HepG2 (cell line): ENCODE measurements around the gene ZNF786. TPM values are rescaled to one million over a fixed set of nuclear protein-coding genes. Genes with fewer than 3 reads are reported as not detected.

Source experiments
- ATAD3A ChIP-seq: sonication (generic); formaldehyde crosslinking; IDR thresholded peaks from 2 replicates; pipeline ENCODE4 v1.4.0; 2020; ENCODE audit warnings: missing genetic modification reagents
- FIP1L1 ChIP-seq: fragments of 200-400 bp; formaldehyde crosslinking; IDR thresholded peaks from 2 replicates; pipeline ENCODE4 v1.6.1; 2018; ENCODE audit warnings: low read depth, mild to moderate bottlenecking, low read length, moderate library complexity, borderline replicate concordance; ENCODE audit not compliant: insufficient read depth
- HNF1B ChIP-seq: sonication (generic); formaldehyde crosslinking; IDR thresholded peaks from 2 replicates; pipeline ENCODE4 v1.5.1; 2020; ENCODE audit warnings: mild to moderate bottlenecking, moderate library complexity, missing genetic modification reagents
- SMAD3 ChIP-seq: sonication (generic); formaldehyde crosslinking; IDR thresholded peaks from 2 replicates; pipeline ENCODE4 v1.4.0; 2020; ENCODE audit warnings: missing genetic modification reagents
- SRY ChIP-seq: sonication (generic); formaldehyde crosslinking; IDR thresholded peaks from 2 replicates; pipeline ENCODE4 v1.8.0; 2022; ENCODE audit warnings: mild to moderate bottlenecking, missing genetic modification reagents
- ZMYM3 ChIP-seq: sonication (generic); formaldehyde crosslinking; IDR thresholded peaks from 2 replicates; pipeline ENCODE4 v1.5.1; 2020; ENCODE audit warnings: mild to moderate bottlenecking, missing genetic modification reagents
- ZNF264 ChIP-seq: sonication (generic); formaldehyde crosslinking; IDR thresholded peaks from 2 replicates; pipeline ENCODE4 v1.4.0; 2020; ENCODE audit warnings: missing genetic modification reagents
- ZNF33B ChIP-seq: sonication (generic); formaldehyde crosslinking; IDR thresholded peaks from 2 replicates; pipeline ENCODE4 v1.5.1; 2020; ENCODE audit warnings: mild to moderate bottlenecking, missing genetic modification reagents
- ZNF354B ChIP-seq: sonication (generic); formaldehyde crosslinking; IDR thresholded peaks from 2 replicates; pipeline ENCODE4 v1.8.0; 2022; ENCODE audit warnings: mild to moderate bottlenecking, missing genetic modification reagents
- ZNF503 ChIP-seq: sonication (generic); formaldehyde crosslinking; IDR thresholded peaks from 2 replicates; pipeline ENCODE4 v1.4.0; 2020; ENCODE audit warnings: missing genetic modification reagents
- ZNF709 ChIP-seq: sonication (generic); formaldehyde crosslinking; IDR thresholded peaks from 2 replicates; pipeline ENCODE4 v1.5.0; 2020; ENCODE audit warnings: mild to moderate bottlenecking, missing genetic modification reagents
- polyA plus RNA-seq, 8 experiments: library from polyadenylated mRNA; depleted of rRNA in 3 of 8; stranded (reverse) in 7 of 8; unstranded in 1 of 8; fragments of >200 nt; fragmentation: Illumina TruSeq in 4 of 8; extraction: Trizol in 4 of 8; gene quantifications; 2 replicates each; pipeline versions ENCODE4 v1.2.1 to v1.2.3, GENCODE V29; 2011 to 2016; ENCODE audit warnings: low read depth in 4 of 8, missing spikeins in 1 of 8, mixed read lengths in 1 of 8; ENCODE audit not compliant: insufficient read depth in 1 of 8
- total RNA-seq, 5 experiments: library from RNA; depleted of rRNA; stranded (reverse); fragments of >200 nt; fragmentation: Illumina TruSeq; extraction: Trizol; gene quantifications; 2 replicates each; pipeline ENCODE4 v1.2.3, GENCODE V29; 2016; ENCODE audit warnings: low read depth in 1 of 5
- TF ChIP-seq, protein P1 (sequence below): IDR thresholded peaks from 2 replicates; pipeline ENCODE4 v1.6.1; 2016; ENCODE audit warnings: missing compliant biosample characterization, missing genetic modification reagents, borderline replicate concordance
- TF ChIP-seq, protein P2 (sequence below): IDR thresholded peaks from 2 replicates; pipeline ENCODE4 v1.6.1; 2016; ENCODE audit warnings: control low read depth
- TF ChIP-seq, protein P3 (sequence below): sonication (generic); formaldehyde crosslinking; IDR thresholded peaks from 2 replicates; pipeline ENCODE4 v1.4.0; 2020; ENCODE audit warnings: missing genetic modification reagents
- TF ChIP-seq, protein P4 (sequence below): sonication (generic); formaldehyde crosslinking; IDR thresholded peaks from 2 replicates; pipeline ENCODE4 v1.4.0; 2020; ENCODE audit warnings: missing genetic modification reagents

Gene ZNF786
- total and polyA plus RNA-seq, 2 of the 13 experiments (the other 11 are each of a cell fraction or from before 2014, with no cell fraction given) = 2.0 to 4.0 TPM

DNA sequence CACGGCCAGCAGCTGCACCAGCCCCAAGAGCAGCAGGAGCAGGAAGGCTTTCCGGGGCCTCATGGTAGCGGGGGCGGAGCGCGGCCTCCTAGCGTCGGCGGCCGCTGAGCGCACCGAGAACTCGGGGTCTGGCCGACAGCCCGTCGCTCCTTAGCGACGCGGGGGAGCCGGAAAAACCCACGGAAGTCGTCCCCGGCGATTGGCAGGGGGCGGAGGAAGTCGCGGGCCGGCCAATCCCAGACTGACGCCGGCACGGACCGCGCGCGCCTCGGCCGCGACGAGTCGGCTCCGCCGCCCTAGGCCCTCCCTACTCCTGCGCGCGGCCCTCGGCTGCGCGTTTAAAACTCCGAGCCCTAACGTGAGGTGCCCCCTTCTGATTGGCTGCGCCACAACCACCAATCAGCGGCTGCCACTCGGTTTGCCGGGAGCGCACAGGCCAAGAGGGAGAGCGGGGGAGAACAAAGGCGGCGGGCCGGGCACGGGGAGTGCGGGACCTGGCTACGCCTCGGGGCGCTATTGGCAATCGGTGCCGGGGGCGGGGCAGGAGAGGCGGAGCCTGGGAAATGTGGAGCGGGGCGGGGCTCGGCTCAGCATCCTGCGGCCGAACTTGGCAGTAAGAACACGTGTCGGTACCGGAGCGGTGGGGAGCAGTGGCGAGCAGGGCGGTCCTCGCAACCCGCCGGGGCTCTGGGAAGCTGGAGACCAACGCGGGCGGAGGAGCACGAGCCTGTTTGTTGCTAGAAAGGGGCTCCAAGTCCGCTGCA lies 62.0 kb downstream of the ZNF786 start, which contains the start of gene PDIA4 (continued):
- TF ChIP-seq SRY (peak; percentile 14; the same call in 1 of the 2 replicates), SMAD3 (CRISPR knock-in tag) (no peak), ZNF264 (peak; percentile 27; the same call in 1 of the 2 replicates), ATAD3A (CRISPR knock-in tag) (no peak), FIP1L1 (no peak), ZNF503 (no peak), HNF1B (CRISPR knock-in tag) (peak; percentile 74), ZNF33B (peak; percentile 7; the same call in 1 of the 2 replicates), ZNF709 (no peak), ZNF354B (CRISPR knock-in tag) (no peak), ZMYM3 (CRISPR knock-in tag) (no peak)
- TF ChIP-seq, protein P1, sequence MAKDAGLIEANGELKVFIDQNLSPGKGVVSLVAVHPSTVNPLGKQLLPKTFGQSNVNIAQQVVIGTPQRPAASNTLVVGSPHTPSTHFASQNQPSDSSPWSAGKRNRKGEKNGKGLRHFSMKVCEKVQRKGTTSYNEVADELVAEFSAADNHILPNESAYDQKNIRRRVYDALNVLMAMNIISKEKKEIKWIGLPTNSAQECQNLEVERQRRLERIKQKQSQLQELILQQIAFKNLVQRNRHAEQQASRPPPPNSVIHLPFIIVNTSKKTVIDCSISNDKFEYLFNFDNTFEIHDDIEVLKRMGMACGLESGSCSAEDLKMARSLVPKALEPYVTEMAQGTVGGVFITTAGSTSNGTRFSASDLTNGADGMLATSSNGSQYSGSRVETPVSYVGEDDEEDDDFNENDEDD (CRISPR knock-in tag) = peak; percentile 91; the same call in 1 of the 2 replicates
- TF ChIP-seq, protein P2, sequence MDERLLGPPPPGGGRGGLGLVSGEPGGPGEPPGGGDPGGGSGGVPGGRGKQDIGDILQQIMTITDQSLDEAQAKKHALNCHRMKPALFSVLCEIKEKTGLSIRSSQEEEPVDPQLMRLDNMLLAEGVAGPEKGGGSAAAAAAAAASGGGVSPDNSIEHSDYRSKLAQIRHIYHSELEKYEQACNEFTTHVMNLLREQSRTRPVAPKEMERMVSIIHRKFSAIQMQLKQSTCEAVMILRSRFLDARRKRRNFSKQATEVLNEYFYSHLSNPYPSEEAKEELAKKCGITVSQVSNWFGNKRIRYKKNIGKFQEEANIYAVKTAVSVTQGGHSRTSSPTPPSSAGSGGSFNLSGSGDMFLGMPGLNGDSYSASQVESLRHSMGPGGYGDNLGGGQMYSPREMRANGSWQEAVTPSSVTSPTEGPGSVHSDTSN = peak; percentile 62
- TF ChIP-seq, protein P3, sequence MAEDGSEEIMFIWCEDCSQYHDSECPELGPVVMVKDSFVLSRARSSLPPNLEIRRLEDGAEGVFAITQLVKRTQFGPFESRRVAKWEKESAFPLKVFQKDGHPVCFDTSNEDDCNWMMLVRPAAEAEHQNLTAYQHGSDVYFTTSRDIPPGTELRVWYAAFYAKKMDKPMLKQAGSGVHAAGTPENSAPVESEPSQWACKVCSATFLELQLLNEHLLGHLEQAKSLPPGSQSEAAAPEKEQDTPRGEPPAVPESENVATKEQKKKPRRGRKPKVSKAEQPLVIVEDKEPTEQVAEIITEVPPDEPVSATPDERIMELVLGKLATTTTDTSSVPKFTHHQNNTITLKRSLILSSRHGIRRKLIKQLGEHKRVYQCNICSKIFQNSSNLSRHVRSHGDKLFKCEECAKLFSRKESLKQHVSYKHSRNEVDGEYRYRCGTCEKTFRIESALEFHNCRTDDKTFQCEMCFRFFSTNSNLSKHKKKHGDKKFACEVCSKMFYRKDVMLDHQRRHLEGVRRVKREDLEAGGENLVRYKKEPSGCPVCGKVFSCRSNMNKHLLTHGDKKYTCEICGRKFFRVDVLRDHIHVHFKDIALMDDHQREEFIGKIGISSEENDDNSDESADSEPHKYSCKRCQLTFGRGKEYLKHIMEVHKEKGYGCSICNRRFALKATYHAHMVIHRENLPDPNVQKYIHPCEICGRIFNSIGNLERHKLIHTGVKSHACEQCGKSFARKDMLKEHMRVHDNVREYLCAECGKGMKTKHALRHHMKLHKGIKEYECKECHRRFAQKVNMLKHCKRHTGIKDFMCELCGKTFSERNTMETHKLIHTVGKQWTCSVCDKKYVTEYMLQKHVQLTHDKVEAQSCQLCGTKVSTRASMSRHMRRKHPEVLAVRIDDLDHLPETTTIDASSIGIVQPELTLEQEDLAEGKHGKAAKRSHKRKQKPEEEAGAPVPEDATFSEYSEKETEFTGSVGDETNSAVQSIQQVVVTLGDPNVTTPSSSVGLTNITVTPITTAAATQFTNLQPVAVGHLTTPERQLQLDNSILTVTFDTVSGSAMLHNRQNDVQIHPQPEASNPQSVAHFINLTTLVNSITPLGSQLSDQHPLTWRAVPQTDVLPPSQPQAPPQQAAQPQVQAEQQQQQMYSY (CRISPR knock-in tag) = no peak
- TF ChIP-seq, protein P4, sequence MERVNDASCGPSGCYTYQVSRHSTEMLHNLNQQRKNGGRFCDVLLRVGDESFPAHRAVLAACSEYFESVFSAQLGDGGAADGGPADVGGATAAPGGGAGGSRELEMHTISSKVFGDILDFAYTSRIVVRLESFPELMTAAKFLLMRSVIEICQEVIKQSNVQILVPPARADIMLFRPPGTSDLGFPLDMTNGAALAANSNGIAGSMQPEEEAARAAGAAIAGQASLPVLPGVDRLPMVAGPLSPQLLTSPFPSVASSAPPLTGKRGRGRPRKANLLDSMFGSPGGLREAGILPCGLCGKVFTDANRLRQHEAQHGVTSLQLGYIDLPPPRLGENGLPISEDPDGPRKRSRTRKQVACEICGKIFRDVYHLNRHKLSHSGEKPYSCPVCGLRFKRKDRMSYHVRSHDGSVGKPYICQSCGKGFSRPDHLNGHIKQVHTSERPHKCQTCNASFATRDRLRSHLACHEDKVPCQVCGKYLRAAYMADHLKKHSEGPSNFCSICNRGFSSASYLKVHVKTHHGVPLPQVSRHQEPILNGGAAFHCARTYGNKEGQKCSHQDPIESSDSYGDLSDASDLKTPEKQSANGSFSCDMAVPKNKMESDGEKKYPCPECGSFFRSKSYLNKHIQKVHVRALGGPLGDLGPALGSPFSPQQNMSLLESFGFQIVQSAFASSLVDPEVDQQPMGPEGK (CRISPR knock-in tag) = peak; percentile 62
